Natural killer cell (primary cell): Measurements from ENCODE around the gene COQ9. TPM values are rescaled to one million over a fixed set of nuclear protein-coding genes. Genes with fewer than 3 reads are reported as not detected.

Experiments used
- ATAC-seq, 3 donors: fragments of 150-1000 bp in 2 of 3; fragments of 200-7000 bp in 1 of 3; cut with Tn5 transposase; 1 replicate in 1 of 3; 2 replicates in 2 of 3; pipeline ENCODE4 v1.10.0; 2021; ENCODE audit warnings: mild to moderate bottlenecking in 2 of 3, moderate library complexity in 2 of 3
- DNase-seq, 2 donors: peaks; one replicate each; pipeline versions ENCODE4 v3.0.0 to v3.0.0-alpha.2; 2013 to 2021; ENCODE audit warnings: mixed read lengths in 1 of 2
- H3K27ac ChIP-seq: one replicate; pipeline ENCODE4 v1.5.1; 2013; ENCODE audit warnings: mild to moderate bottlenecking, low read length
- H3K27me3 ChIP-seq: one replicate; pipeline ENCODE4 v1.6.1; 2013; ENCODE audit warnings: low read length; ENCODE audit not compliant: control insufficient read depth, insufficient read depth
- H3K36me3 ChIP-seq: one replicate; pipeline ENCODE4 v1.6.1; 2013; ENCODE audit warnings: low read length; ENCODE audit not compliant: control insufficient read depth, insufficient read depth
- H3K4me1 ChIP-seq: one replicate; pipeline ENCODE4 v1.6.1; 2013; ENCODE audit warnings: low read length; ENCODE audit not compliant: control insufficient read depth, insufficient read depth
- H3K4me3 ChIP-seq: one replicate; pipeline ENCODE4 v1.5.1; 2013; ENCODE audit warnings: low read length
- H3K9me3 ChIP-seq: one replicate; pipeline ENCODE4 v1.6.1; 2013; ENCODE audit warnings: low read length; ENCODE audit not compliant: control insufficient read depth, insufficient read depth
- H3K27ac Mint-ChIP-seq, 2 donors: one replicate each; pipeline ENCODE4 v1.8.0; 2022; ENCODE audit warnings: mild to moderate bottlenecking in 2 of 2, mixed read lengths in 2 of 2, moderate library complexity in 1 of 2
- H3K27me3 Mint-ChIP-seq, 2 donors: one replicate each; pipeline ENCODE4 v1.8.0; 2022; ENCODE audit warnings: low read depth in 2 of 2, mixed read lengths in 2 of 2
- H3K36me3 Mint-ChIP-seq: one replicate; pipeline ENCODE4 v1.8.0; 2022; ENCODE audit warnings: mixed read lengths
- H3K4me1 Mint-ChIP-seq, 2 donors: one replicate each; pipeline ENCODE4 v1.8.0; 2022; ENCODE audit warnings: mixed read lengths in 2 of 2
- H3K4me3 Mint-ChIP-seq: one replicate; pipeline ENCODE4 v1.8.0; 2022; ENCODE audit warnings: mild to moderate bottlenecking, moderate library complexity, mixed read lengths
- H3K9me3 Mint-ChIP-seq, 2 donors: one replicate each; pipeline ENCODE4 v1.8.0; 2022; ENCODE audit warnings: mixed read lengths in 2 of 2
- WGBS: methylation state at CpG from one replicate; pipeline ENCODE4 v1.1.7; 2013; ENCODE audit warnings: missing lambda C conversion rate; ENCODE audit not compliant: insufficient coverage; 5-methylcytosine and 5-hydroxymethylcytosine counted together
- intact Hi-C: fragments of 100-400 bp; cut with micrococcal nuclease; formaldehyde crosslinking; loops from one replicate; pipeline ENCODE4 v1.14.2; 2022
- total RNA-seq, 4 donors: library from RNA; stranded (reverse); fragments of 120-200 nt in 1 of 4; gene quantifications; one replicate each; pipeline versions ENCODE4 v1.2.3 to v1.2.4, GENCODE V29; 2013 to 2022
- TF ChIP-seq, protein P1 (sequence below): fragments of 200-600 bp; IDR thresholded peaks from one replicate; pipeline ENCODE4 v1.8.0; 2022; ENCODE audit warnings: antibody characterized with exemption

COQ9 gene
- total RNA-seq, 3 donors from 2014 or later (not counting 1 experiment from before 2014, with no cell fraction given): 16.9 to 30.2 (median 18.3) TPM

DNA sequence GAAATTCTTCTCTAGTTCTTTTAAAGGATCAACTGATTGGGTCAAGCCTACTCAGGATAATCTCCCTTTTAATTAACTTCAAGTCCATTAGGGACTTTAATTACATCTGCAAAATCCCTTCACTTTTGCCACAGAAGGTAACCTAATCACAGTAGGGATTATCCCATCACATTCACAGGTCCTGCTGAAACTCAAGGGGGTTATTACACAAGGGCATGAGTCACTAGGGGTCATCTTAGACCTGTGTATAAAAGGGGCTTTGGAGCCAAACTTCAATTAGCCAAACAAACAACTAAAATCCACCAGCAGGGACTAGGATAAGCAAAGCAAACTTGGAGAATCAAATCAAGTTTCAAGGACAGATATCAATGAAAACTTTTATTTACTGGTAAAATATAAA lies 19.5 kb upstream of the COQ9 start:
- Histone ChIP-seq H3K9me3 (no peaks in the 10 kb centered on the region), H3K36me3 (peaks cover 46% of the 10 kb centered on the region), H3K27ac (no peak overlapping the region), H3K4me1 (no peaks in the 10 kb centered on the region), H3K27me3 (no peaks in the 10 kb centered on the region), H3K4me3 (no peak overlapping the region)
- H3K36me3 Mint-ChIP-seq: peaks cover 20% of the 10 kb centered on the region
- H3K4me1 Mint-ChIP-seq: no peaks in the 10 kb centered on the region
- H3K27me3 Mint-ChIP-seq: no peaks in the 10 kb centered on the region
- peak overlapping the region in 1 of 2 donors; percentile 24 for H3K27ac Mint-ChIP-seq
- H3K9me3 Mint-ChIP-seq: no peaks in the 10 kb centered on the region
- DNase-seq (no peak), ATAC-seq (no peak)
- intact Hi-C loops: no loop called here
- TF ChIP-seq, protein P1, sequence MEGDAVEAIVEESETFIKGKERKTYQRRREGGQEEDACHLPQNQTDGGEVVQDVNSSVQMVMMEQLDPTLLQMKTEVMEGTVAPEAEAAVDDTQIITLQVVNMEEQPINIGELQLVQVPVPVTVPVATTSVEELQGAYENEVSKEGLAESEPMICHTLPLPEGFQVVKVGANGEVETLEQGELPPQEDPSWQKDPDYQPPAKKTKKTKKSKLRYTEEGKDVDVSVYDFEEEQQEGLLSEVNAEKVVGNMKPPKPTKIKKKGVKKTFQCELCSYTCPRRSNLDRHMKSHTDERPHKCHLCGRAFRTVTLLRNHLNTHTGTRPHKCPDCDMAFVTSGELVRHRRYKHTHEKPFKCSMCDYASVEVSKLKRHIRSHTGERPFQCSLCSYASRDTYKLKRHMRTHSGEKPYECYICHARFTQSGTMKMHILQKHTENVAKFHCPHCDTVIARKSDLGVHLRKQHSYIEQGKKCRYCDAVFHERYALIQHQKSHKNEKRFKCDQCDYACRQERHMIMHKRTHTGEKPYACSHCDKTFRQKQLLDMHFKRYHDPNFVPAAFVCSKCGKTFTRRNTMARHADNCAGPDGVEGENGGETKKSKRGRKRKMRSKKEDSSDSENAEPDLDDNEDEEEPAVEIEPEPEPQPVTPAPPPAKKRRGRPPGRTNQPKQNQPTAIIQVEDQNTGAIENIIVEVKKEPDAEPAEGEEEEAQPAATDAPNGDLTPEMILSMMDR: no peak
- H3K4me3 Mint-ChIP-seq: no peak overlapping the region

- H3K27ac ChIP-seq: no peak overlapping the region
- TF ChIP-seq, protein P1: no peak
- H3K27me3 ChIP-seq: no peaks in the 10 kb centered on the region
- intact Hi-C loops: no loop called here
- no peak overlapping the region for H3K27ac Mint-ChIP-seq
- no peaks in the 10 kb centered on the region for H3K27me3 Mint-ChIP-seq
- peaks cover 77% of the 10 kb centered on the region for H3K36me3 ChIP-seq
- H3K9me3 ChIP-seq: no peaks in the 10 kb centered on the region
- H3K36me3 Mint-ChIP-seq: peaks cover 20% of the 10 kb centered on the region
- H3K4me3 Mint-ChIP-seq: no peak overlapping the region
- no peaks in the 10 kb centered on the region for H3K4me1 ChIP-seq
- ATAC-seq: no peak
- H3K4me1 Mint-ChIP-seq: no peaks in the 10 kb centered on the region
- no peak for DNase-seq
- H3K9me3 Mint-ChIP-seq: no peaks in the 10 kb centered on the region
- H3K4me3 ChIP-seq: no peak overlapping the region
- over 99% methylated on average over 5 of the region's 5 CpGs for WGBS
Observed at GRCh38 chr16:57430955-57431354, 16.3 kb upstream of the COQ9 start.

GRCh38 chr16:57432505-57432904 lies 14.8 kb upstream of the COQ9 start:
- H3K27me3 Mint-ChIP-seq: no peaks in the 10 kb centered on the region
- TF ChIP-seq, protein P1: no peak
- no peak for ATAC-seq
- H3K36me3 Mint-ChIP-seq: peaks cover 16% of the 10 kb centered on the region
- Histone ChIP-seq H3K9me3 (no peaks in the 10 kb centered on the region), H3K4me3 (no peak overlapping the region), H3K27me3 (no peaks in the 10 kb centered on the region), H3K27ac (no peak overlapping the region), H3K36me3 (peaks cover 78% of the 10 kb centered on the region), H3K4me1 (no peaks in the 10 kb centered on the region)
- H3K9me3 Mint-ChIP-seq: no peaks in the 10 kb centered on the region
- no peak overlapping the region for H3K27ac Mint-ChIP-seq
- intact Hi-C loops: no loop called here
- H3K4me1 Mint-ChIP-seq: no peaks in the 10 kb centered on the region
- no peak overlapping the region for H3K4me3 Mint-ChIP-seq
- DNase-seq: no peak
- 100% methylated on average over 2 of the region's 2 CpGs for WGBS

GRCh38 chr16:57432989-57433388 lies 14.3 kb upstream of the COQ9 start:
- TF ChIP-seq, protein P1: no peak
- H3K9me3 ChIP-seq: no peaks in the 10 kb centered on the region
- Mint-ChIP-seq H3K27ac (no peak overlapping the region), H3K27me3 (no peaks in the 10 kb centered on the region), H3K36me3 (peaks cover 13% of the 10 kb centered on the region), H3K4me1 (no peaks in the 10 kb centered on the region), H3K9me3 (no peaks in the 10 kb centered on the region), H3K4me3 (no peak overlapping the region)
- H3K27ac ChIP-seq: no peak overlapping the region
- no peaks in the 10 kb centered on the region for H3K27me3 ChIP-seq
- H3K4me1 ChIP-seq: no peaks in the 10 kb centered on the region
- intact Hi-C loops: no loop called here
- ATAC-seq (no peak), DNase-seq (peak in 1 of 2 donors; percentile 29)
- peaks cover 75% of the 10 kb centered on the region for H3K36me3 ChIP-seq
- 93% methylated on average over 3 of the region's 3 CpGs for WGBS
- H3K4me3 ChIP-seq: no peak overlapping the region
